ENCODE results near the gene DPP9. TPM values are rescaled to one million over a fixed set of nuclear protein-coding genes. Genes with fewer than 3 reads are reported as not detected.

DPP9 gene
- total RNA-seq, 2 donors from 2014 or later = 56.3 to 100 TPM

GRCh38 chr19:4755459-4755858, 31.8 kb upstream of the DPP9 start:
- Histone ChIP-seq H3K4me1 (peaks cover 5% of the 10 kb centered on the region), H3K36me3 (no peaks in the 10 kb centered on the region), H3K27me3 (no peaks in the 10 kb centered on the region), H3K9me3 (no peaks in the 10 kb centered on the region), H3K27ac (no peak overlapping the region), H3K4me3 (no peak overlapping the region), H3K9ac (ENCODE audit: low read depth in 2 of 2, low read length in 2 of 2) (no peak overlapping the region)
- intact Hi-C loops (cut with DNase I) = no loop called here
- no peak for DNase-seq
- TF ChIP-seq CTCF (IDR thresholded peaks at IDR 0.05) = no peak

GRCh38 chr19:4754248-4754647, 30.6 kb upstream of the DPP9 start:
- intact Hi-C loops (cut with DNase I) = no loop called here
- no peak for TF ChIP-seq CTCF (IDR thresholded peaks at IDR 0.05)
- Histone ChIP-seq H3K27ac (no peak overlapping the region), H3K27me3 (no peaks in the 10 kb centered on the region), H3K36me3 (no peaks in the 10 kb centered on the region), H3K9ac (ENCODE audit: low read depth in 2 of 2, low read length in 2 of 2) (no peak overlapping the region), H3K4me1 (no peaks in the 10 kb centered on the region), H3K9me3 (no peaks in the 10 kb centered on the region), H3K4me3 (no peak overlapping the region)
- no peak for DNase-seq

GRCh38 chr19:4749870-4750590, 26.4 kb upstream of the DPP9 start:
- H3K9ac ChIP-seq (ENCODE audit: low read depth in 2 of 2, low read length in 2 of 2) = no peak overlapping the region
- no peaks in the 10 kb centered on the region for H3K27me3 ChIP-seq
- intact Hi-C loops (cut with DNase I) = no loop called here
- no peaks in the 10 kb centered on the region for H3K36me3 ChIP-seq
- no peak for DNase-seq
- H3K4me3 ChIP-seq = no peak overlapping the region
- no peak for TF ChIP-seq CTCF (IDR thresholded peaks at IDR 0.05)
- H3K4me1 ChIP-seq = no peaks in the 10 kb centered on the region
- no peaks in the 10 kb centered on the region for H3K9me3 ChIP-seq
- no peak overlapping the region for H3K27ac ChIP-seq

GRCh38 chr19:4748589-4748988, 24.9 kb upstream of the DPP9 start:
- Histone ChIP-seq H3K27me3 (no peaks in the 10 kb centered on the region), H3K9me3 (no peaks in the 10 kb centered on the region), H3K4me1 (no peaks in the 10 kb centered on the region), H3K36me3 (no peaks in the 10 kb centered on the region), H3K9ac (ENCODE audit: low read depth in 2 of 2, low read length in 2 of 2) (no peak overlapping the region), H3K27ac (no peak overlapping the region), H3K4me3 (no peak overlapping the region)
- intact Hi-C loops (cut with DNase I) = no loop called here
- TF ChIP-seq CTCF (IDR thresholded peaks at IDR 0.05) = no peak
- no peak for DNase-seq

GRCh38 chr19:4748185-4748584, 24.5 kb upstream of the DPP9 start:
- no peak overlapping the region for H3K9ac ChIP-seq (ENCODE audit: low read depth in 2 of 2, low read length in 2 of 2)
- no peak overlapping the region for H3K4me3 ChIP-seq
- no peaks in the 10 kb centered on the region for H3K36me3 ChIP-seq
- no peak for DNase-seq
- intact Hi-C loops (cut with DNase I) = no loop called here
- no peak overlapping the region for H3K27ac ChIP-seq
- no peaks in the 10 kb centered on the region for H3K9me3 ChIP-seq
- no peaks in the 10 kb centered on the region for H3K27me3 ChIP-seq
- no peak for TF ChIP-seq CTCF (IDR thresholded peaks at IDR 0.05)
- H3K4me1 ChIP-seq = no peaks in the 10 kb centered on the region
